Stimulated activated CD8-positive, alpha-beta memory T cell treated with anti-CD3 and anti-CD28 coated beads, Interleukin-4, amount 100 ng/mL, for 24 hours (primary cell): ENCODE results near the gene ADARB2.

Experiments used
- DNase-seq: peaks from one replicate; pipeline ENCODE4 v3.0.0-alpha.2; 2020; ENCODE audit warnings: low read depth

Gene ADARB2

DNA sequence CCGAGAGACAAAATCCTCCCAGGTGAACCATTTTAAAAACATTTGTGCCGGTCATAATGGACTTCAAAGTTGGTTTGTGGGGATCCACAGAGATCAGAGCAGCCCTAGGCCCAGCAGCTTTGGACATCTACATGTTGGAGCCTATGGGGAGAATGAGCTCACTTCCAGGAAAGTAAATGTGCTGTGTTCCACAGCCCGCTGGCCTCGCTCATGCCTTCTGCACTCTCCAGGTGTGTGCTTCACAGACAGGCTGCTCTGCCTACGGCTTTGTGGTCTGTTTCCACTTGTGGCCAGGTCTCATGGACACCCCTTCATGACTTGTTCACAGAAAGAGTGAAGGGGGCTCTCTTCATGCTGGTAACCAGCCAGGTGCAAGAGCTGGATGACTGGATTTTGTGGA, 141.6 kb downstream of the ADARB2 start:
- no peak for DNase-seq

DNA sequence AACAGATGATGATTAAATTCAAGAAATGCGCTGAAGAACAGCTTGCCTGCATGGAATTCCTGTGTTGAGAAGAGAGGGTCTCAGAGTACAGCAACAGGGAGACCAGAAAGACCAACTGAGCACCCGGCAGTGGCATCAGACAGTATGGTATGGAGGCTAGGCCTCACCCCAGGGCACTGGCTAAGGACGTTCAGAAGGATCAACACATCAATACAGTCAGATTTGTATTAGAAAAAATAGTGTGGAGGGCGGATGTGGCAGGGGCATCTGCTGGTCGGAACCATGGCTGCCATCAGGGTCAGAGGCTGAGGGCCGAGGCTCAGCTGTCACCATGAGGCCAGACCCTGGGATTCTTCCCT, 142.1 kb downstream of the ADARB2 start:
- DNase-seq, result no peak

DNA sequence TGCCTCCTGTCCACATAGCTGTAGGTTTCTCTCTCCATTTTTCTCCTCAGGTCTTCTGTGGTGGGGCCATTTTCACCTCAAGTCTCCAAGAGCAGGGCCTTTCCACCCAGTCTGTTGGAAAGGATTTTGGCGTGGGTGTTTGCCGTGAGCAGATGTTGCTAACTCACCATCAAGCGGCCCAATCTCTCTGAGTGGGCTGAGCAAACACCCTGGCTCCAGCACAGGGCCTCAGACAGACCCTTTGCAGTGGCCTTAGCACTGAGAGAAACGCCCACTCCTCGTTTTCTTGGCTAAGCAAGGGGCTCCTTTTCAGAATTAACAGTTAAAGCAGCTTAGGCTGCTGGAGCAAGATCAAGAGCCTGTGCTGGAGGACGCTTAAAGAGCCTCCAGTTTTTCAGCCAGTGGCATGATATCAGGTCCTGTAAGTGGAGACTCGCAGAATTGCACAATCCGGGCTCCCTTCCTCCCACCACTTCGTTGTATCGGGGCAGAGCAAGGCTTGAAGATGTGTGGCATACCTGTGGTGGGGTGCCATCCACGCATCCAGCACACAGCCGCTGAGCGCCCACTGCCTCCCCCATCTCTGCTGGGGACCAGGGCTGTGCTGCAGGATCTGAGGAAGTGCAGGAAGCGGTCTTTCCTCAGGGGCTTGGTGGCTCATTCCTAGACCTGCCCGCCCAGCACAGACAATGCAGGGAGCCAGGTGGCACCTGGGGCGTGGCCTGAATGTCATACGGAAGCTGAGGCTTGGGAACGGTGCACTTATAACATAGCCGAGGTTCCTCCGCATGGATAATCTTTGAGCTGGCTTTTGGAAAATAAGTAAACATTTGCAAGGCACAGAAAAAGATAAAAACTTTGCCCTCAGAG, 142.7 kb downstream of the ADARB2 start:
- DNase-seq, result no peak

DNA sequence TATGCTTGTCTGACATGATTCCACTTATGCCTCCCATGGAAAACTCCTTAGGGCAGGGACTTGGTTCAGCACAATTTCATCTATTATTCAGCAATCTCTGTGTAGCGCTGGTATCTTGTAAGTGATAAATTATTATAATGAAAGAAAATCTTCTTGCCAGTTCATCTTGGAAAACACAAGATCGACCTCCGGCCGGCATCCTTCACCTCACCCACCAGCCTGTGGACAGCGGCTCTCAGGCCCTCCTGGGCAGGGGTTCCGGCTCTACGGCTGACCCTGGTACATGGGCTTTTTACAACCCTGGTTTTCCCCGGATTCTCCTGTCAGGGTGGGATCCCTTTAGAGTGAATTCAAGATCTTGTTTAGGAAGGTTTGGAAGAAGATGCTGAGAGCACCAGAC, 145.6 kb downstream of the ADARB2 start:
- DNase-seq, result no peak

DNA sequence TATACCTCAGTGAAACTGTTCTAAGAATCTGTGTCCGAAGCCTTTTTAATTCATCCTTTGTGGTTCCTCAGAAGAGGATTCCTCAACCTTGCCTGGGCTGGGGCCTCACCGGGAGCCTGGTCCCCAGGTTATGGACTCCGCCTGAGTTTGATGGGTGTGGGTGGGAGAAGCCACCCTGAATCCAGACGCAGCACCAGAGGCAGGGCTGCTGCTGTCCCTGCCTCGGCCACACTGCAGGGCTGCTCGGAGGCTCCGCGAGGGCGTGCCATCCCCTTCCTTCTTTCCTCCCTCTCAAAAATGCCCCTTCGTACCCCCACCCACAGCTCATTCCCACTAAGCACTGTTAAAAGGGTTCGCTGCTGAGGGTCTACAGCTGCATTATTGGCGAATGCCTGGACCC, 146.3 kb downstream of the ADARB2 start:
- DNase-seq, result no peak

DNA sequence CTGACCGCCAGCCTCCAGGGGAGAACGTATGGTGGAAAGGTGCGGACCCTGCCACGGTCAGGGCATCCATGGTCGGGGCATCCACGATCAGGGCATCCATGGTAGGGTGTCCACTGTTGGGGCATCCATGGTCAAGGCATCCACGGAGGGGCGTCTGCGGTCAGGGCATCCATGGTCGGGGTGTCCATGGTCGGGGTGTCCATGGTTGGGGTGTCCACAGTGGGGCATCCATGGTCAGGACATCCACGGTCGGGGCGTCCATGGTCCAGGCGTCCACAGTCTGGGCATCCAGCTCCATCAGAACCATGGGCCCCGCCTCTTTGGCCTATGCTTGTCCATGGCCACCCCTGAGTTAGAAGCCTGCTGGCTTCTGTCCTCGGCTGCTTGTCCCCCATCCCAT, 148.1 kb downstream of the ADARB2 start:
- DNase-seq, result no peak

DNA sequence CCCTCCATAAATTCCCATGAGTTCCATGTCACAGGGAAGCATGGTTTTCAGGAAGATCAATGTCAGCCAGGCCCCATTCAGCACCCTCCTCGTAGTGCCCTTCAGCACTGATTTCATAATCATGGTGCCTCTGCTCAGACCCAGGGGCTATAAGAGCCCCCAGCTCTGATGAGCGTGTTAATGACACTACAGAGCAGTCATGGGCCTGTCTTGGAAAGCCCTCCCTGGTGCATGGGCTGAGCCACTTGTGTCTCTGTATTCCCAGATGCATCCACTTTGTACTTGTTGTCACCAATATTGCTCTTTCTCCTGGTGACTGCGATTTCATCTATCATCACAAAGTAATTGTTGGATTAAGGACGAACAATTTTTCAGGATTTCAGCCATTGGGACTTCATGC, 154.6 kb downstream of the ADARB2 start:
- no peak for DNase-seq

DNA sequence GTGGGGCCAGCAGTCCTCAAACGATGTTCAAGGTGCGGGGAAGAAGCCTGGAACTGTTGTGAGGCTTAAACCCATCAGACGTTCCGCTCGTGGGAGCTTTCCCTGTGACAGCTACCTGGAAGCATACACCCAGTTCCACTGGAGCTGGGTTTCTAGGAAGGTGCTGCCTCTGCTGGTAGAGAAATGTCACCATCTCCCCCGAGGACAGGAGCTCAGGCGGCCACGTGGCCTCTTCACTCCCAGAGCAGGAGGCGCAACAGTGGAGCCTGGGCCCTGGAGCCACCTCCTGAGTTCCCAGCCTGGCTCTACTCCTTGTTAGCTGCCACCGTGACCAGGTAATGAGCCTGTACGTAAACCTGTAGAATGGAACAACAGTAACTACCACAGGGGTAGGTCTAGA, 156.1 kb downstream of the ADARB2 start:
- no peak for DNase-seq

DNA sequence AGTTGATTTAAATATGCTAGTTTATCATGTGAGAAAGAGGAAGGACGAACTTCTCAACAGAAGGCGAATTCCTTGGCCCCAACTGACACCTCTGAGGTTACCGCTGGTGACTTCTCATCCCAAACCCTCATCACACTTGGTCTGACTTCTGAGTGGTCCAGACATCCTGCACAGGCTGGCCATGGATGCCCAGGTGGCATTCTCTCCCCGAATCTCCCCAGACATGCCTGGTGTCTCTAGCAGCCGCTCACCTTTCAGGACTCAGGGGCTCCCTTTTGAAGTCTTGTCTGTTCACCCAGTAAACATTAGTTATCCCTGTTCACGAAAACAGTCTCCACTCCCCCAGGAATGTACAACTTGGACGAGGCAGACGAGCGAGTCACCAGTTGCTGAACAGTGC, 157.7 kb downstream of the ADARB2 start:
- no peak for DNase-seq

DNA sequence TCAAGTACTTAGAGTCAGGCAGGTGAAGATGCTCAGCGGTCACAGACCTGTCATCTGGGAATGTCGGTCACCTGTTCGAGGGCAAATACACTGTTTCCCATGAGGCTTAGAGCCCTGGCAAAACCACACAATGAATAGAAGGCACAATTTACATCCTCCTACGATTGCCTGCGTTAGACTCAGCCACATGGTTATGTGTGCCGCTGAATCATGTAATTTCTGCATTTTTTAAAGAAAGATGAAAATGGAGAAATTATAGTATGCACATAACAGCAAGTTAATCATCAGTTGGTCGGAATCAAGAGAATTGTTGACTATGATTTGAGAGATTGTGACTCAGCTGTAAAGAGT, 158.2 kb downstream of the ADARB2 start:
- no peak for DNase-seq

DNA sequence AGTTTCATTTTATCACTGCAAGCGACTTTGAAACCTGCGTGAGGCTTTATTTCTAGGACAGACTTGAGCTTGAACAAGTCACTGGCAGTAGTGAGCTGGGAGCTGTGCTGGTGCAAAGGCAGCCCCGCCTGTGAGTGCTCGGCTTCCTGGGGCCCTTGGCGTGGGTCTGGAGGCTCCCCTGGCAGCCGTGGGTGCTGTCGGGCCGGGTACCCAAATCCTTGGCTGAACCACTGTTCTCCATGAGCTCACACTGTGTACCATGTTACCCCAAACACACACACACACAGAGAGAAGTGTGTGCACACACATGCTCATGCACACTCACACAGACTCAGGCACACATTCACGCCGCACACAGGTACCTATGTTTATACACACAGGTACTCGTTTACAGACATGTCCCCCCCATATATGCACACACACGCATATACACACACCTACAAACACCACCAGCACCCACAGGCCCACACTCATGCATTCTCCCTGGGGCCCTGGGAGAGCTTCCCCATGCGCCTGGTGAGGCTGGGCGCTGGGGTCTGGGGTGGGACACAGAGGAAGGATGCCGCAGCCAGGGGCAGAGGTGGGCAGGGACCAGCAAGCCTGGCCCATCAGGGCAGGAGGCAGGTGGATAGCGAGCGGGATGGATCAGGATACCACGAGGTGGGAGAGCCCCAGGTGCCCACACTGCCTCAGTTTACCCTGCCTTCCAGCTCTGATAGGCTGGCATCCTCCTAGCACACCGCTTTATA, 158.8 kb downstream of the ADARB2 start:
- no peak for DNase-seq

DNA sequence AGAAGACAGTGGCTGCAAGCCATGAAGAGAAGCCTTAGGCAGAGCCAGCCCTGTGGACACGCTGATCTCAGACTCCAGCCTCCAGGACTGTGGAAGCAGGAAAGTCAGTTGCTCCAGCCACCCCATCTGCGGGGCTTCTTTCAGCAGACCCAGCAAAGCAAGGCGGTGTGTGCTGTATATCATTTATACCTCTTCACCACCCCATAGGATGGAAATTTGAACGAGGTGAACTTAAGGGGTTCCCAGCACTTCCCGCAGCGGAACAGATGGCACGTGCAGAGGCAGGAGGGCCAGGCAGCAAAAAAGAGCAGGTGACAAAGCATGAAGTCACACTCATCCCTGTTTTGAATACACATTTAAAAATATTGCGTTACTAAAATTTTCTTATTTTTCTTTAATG, 159.4 kb downstream of the ADARB2 start:
- no peak for DNase-seq

DNA sequence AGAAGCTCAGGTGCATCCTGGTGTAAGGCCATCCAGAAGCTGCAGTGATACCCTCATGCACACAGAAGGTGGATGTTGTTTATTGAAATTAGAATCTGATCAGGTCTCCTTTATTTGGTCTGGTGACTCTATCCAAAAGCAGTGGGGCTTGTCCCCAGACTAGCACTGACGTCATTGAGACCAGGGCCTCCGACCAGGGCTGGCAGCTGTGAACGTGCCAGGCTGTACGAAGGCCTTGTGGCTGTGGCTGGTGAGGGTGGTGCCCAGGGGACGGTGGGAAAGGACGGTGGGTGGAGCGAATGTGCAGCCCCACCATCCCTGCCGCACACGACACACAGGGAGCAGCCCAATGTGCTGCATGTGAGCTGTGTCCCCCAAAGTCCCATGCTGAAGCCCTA, 160.0 kb downstream of the ADARB2 start:
- no peak for DNase-seq

DNA sequence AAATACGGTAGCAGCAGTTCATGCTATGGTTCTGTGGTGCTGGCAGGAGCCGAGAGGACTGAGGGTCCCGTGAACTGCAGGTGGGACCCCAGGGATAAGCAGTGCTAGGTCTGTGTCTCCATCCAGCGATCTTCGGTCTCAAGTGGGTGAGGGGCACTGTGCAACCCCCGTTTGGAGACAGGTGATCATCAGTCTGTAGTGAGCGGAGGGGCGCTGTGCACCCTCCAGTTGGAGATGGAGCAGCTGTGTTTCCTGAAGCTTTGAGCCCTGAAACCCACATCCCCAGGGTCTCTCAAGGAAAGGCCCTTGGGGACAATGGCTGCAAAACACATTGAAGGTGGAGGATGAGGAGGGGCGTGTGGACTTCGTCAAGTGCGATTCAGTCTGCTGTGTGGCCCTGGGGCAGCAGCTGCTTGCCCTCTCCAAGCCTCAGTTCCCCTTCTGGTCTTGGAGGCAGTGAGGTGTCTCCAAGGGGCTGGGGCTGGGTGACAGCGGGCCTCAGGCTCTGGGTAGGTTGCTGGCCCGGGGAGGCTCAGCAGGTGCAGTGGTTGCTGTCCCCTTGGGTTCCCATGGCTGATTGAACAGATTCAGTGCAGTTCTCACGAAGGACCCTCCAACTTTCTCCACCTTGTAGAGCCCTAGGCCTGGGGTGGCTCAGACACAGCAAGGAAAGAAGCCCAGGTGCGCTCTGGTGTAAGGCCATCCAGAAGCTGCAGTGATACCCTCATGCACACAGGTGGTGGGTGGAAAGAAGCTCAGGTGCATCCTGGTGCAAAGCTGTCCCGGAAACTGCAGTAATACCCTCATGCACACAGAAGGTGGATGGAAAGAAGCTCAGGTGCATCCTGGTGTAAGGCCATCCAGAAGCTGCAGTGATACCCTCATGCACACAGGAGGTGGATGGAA, 160.6 kb downstream of the ADARB2 start:
- no peak for DNase-seq

DNA sequence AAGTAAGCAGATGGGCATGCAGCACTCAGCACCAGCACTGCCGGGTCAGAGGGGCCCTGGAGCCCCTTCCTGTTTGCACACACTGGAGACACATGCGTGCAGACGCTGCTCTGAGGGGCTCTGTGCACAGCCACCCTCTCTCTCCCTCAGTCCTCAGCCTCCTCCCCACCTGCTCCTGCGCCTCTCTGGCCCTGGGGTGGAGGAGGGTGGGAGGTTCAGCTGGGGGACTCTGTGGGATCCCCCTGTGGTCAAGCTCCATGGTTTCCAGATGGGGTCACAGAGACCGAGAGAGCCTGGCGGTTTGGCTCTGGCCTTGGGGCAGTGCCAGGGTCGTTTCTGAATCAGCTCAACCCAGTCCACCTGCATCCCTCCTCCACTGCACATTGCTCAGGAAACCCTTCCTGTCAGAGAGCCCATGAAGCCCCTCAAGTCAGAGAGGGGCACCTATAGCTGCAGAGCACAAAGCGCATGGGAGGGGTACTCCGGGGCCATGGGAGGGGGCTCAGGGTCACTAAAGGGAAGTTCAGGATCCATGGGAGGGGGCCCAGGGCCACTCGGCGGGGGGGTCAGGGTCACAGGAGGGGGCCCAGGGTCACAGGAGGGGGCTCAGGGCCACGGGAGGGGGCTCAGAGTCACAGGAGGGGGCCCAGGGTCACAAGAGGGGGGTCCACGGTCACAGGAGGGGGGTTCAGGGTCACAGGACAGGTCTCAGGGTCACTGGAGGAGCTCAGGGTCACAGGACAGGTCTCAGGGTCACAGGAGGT, 161.7 kb downstream of the ADARB2 start:
- DNase-seq, result no peak

DNA sequence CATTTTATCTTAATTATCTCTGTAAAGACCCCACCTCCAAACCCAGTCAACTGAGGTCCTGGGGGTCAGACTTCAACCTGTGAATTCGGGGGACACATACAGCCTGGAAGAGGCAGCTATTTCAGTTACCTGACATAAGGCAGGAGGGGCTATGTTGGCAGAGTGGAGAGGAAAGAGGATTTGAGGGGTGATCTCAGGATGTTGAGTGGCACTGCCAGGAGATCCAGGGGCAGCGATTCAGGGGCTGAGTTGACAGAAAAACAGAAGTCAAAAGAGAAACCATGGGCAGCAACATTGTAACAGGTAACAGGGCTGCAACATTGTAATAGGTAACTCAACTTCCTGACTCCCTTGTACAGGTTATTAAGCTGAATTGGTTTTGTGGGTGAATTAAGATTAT, 162.6 kb downstream of the ADARB2 start:
- no peak for DNase-seq

DNA sequence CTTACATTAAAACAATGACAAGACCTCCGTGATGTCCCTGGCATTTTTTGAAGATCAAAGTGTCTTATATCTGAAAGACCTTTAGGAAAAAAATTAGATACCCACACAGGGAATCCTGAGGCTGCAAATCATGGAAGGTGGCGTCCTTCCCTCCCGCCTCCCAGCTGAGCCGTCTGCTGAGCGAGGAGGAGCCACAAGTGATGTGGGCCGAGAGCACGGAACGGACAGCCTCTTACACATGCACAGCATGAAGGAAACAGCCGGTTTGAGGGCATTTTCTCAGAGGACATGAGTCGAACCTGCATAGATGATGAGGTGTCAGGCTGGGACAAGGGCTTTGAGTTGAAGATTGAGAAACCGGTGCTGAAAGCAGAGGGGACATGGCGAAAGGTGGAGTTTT, 163.3 kb downstream of the ADARB2 start:
- no peak for DNase-seq

DNA sequence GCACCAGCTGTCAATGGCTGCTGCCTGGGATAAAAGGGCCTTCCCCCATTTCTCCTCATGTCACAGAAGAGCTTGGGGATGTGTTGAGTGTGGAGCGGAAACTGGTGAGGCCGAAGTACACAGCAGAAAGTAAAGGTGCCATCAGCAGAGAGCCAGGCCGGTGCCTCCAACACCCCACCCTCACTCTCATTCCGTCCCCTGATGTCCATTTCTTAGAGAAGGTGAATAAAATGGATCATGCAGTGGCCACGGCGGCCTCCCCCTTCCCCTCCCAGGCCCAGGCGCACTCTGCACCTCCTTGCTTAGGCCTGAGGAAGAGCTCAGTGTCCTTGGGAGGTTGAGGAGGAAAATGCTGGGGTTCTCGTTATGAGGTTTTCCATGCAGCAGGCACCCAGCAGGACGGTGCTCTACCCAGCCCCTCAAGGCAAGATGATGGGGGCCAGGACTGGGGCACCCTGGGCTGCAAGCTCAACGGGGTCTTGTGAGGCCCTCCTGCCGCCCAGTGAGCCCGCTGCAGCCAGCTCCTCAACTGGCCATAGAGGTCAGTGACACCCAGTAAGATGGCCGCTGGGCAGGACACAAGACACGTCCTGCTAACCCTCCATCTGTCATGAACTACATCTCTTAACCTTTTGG, 163.9 kb downstream of the ADARB2 start:
- DNase-seq, result no peak

DNA sequence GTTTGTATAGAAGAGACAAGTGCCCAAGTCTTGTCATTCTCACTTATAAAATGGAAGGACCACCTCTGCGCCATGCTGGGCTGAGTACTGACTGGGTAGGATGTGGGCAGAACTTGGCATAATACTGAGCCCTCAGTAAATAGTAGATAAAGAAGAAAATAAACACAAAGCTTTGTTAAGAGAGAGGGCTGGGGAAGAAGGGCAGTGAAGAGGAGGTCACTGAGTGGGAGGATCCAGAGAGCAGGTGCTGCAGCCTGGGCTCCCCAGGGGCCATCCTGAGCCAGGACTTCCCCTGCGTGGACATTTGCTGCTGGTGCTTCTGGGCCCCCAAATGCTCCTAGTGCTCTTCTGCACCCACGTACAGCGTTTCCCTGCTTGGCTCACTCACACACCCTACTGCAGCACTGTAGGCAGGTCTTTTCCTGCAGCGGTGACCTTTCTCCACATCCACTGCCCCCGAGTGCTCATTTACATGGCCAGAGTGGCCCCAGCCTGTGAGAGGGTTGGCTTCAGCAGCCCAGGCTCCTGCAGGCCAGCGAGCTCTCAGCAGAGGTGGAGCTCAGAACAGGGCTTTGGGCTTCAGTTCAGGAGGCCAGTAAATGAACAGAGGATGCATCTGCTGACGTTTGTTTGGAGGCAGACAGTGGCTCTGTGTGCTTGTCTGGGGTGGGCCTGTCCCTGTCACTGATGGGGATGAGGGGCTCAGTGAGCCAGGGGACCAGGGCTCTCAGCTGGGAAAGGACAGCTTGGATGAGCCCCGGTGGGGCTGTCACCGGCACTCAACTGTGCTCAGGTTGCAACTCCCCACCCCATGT, 164.6 kb downstream of the ADARB2 start:
- DNase-seq, result no peak

DNA sequence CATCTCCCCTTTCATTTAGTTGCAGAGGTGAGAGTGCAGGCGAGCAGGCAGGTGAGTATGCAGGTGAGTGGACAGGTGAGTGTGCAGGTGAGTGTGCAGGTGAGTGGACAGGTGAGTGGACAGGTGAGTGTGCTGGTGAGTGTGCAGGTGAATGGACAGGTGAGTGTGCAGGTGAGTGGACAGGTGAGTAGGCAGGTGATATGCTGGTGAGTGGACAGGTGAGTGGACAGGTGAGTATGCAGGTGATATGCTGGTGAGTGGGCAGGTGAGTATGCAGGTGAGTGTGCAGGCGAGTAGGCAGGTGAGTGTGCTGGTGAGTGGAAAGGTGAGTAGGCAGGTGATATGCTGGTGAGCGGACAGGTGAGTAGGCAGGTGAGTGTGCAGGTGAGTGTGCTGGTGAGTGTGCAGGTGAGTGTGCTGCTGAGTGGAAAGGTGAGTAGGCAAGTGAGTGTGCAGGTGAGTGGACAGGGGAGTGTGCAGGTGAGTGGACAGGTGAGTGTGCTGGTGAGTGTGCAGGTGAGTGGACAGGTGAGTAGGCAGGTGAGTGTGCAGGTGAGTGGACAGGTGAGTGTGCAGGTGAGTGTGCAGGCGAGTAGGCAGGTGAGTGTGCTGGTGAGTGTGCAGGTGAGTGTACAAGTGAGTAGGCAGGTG, 165.6 kb downstream of the ADARB2 start:
- no peak for DNase-seq
